Skeletal muscle tissue (tissue), 4 donors: Measurements from ENCODE around the gene OR1J4. TPM values are rescaled to one million over a fixed set of nuclear protein-coding genes. Genes with fewer than 3 reads are reported as not detected.

Source experiments
- H3K27ac ChIP-seq: one replicate; pipeline ENCODE4 v1.7.0; 2013; ENCODE audit warnings: mild to moderate bottlenecking, low read depth, low read length, inconsistent platforms
- H3K27me3 ChIP-seq, 3 donors: one replicate each; pipeline ENCODE4 v1.7.0; 2013; ENCODE audit warnings: low read length in 3 of 3; ENCODE audit not compliant: control insufficient read depth in 3 of 3, insufficient read depth in 3 of 3
- H3K36me3 ChIP-seq, 3 donors: one replicate each; pipeline ENCODE4 v1.7.0; 2013; ENCODE audit warnings: low read length in 3 of 3; ENCODE audit not compliant: control insufficient read depth in 3 of 3, insufficient read depth in 3 of 3
- H3K4me1 ChIP-seq, 3 donors: one replicate each; pipeline ENCODE4 v1.7.0; 2013; ENCODE audit warnings: low read length in 3 of 3, mild to moderate bottlenecking in 3 of 3; ENCODE audit not compliant: control insufficient read depth in 3 of 3, insufficient read depth in 3 of 3
- H3K4me3 ChIP-seq, 3 donors: one replicate each; pipeline ENCODE4 v1.7.0; 2013; ENCODE audit warnings: low read length in 3 of 3
- H3K9ac ChIP-seq, 3 donors: one replicate each; pipeline ENCODE4 v1.7.0; 2013; ENCODE audit warnings: low read length in 3 of 3, mild to moderate bottlenecking in 3 of 3, moderate library complexity in 2 of 3, low read depth in 1 of 3
- H3K9me3 ChIP-seq, 3 donors: one replicate each; pipeline ENCODE4 v1.7.0; 2013; ENCODE audit warnings: low read length in 3 of 3; ENCODE audit not compliant: control insufficient read depth in 3 of 3
- total RNA-seq: library from RNA; depleted of rRNA; stranded (reverse); fragments of >200 nt; gene quantifications from one replicate; pipeline ENCODE4 v1.2.3, GENCODE V29; 2014
- donor health status: Osteomylitis.

Gene OR1J4, protein sequence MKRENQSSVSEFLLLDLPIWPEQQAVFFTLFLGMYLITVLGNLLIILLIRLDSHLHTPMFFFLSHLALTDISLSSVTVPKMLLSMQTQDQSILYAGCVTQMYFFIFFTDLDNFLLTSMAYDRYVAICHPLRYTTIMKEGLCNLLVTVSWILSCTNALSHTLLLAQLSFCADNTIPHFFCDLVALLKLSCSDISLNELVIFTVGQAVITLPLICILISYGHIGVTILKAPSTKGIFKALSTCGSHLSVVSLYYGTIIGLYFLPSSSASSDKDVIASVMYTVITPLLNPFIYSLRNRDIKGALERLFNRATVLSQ
- not detected for total RNA-seq

DNA sequence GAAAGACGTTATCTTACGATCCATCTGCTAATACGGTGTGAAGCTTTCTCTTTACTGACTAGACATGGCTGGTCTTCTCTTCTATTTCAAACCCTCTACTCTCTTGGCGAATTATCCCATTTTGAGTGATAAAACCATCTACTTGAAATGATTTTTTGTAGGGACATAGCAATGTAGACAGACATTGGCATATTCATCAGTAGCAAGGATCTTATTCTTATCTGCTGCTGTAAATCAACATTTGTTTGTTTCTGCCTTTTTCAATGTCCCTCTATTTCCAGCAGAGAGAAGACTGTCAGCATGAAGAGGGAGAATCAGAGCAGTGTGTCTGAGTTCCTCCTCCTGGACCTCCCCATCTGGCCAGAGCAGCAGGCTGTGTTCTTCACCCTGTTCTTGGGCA, at the start of gene OR1J4:
TSS of gene OR1J4 (plus strand) at position 301 of the 400 bp plus-strand sequence. CDS start at position 301, 0 bp downstream.
- H3K4me1 ChIP-seq, result no peaks in the 10 kb centered on the region
- H3K4me3 ChIP-seq, result no peak within 1 kb of the TSS
- no peaks in the 10 kb centered on the region for H3K9me3 ChIP-seq
- H3K27ac ChIP-seq, result no peak within 1 kb of the TSS
- no peaks in the 10 kb centered on the region for H3K36me3 ChIP-seq
- H3K27me3 ChIP-seq, result peaks cover 0 to 3% (median 3%) of the 10 kb centered on the region in 3 donors
- no peak within 1 kb of the TSS for H3K9ac ChIP-seq

DNA sequence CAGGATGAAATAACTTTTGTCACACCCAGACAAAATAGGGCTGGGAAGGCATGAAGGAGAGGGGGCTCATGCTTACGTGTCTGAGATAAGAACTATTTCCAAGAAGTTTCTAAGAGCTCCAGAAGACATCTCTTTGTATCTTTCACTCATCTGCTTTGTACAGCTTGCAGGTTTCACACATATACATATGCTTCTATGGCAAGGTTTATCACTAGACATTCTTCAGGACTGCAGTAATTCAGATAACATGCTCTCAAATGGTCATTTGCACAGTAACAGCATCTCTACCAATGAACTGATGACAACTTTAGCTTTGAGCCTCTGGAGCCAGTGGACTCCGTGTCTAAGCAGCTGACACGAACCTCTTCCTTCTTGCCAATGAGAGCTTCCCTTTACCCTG, 44.4 kb upstream of the OR1J4 start:
- Histone ChIP-seq H3K9ac (no peak overlapping the region), H3K36me3 (no peaks in the 10 kb centered on the region), H3K9me3 (no peaks in the 10 kb centered on the region), H3K4me1 (no peaks in the 10 kb centered on the region), H3K27me3 (peaks cover 0 to 3% (median 2%) of the 10 kb centered on the region in 3 donors), H3K27ac (no peak overlapping the region), H3K4me3 (no peak overlapping the region)

DNA sequence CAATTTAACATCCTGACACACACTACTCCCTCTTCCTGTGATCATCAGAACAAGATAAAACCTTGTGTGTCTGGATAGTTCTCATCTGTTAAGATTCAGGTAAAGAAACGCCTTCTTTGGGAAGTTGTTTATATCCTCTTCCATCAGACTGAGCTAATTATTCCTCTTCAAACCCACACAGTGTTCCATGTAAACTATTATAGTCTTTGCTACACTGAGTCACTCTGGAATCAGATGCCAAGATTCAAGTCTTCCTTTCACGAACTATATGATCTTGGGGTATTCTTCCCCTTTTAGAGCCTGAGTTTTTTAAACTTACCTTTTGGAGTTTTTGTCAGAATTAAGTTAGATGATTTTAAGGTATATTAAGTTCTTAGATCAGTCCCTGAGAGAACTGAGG, 43.2 kb upstream of the OR1J4 start:
- no peaks in the 10 kb centered on the region for H3K36me3 ChIP-seq
- no peak overlapping the region for H3K27ac ChIP-seq
- H3K9ac ChIP-seq, result no peak overlapping the region
- no peaks in the 10 kb centered on the region for H3K9me3 ChIP-seq
- no peak overlapping the region for H3K4me3 ChIP-seq
- no peaks in the 10 kb centered on the region for H3K4me1 ChIP-seq
- H3K27me3 ChIP-seq, result peaks cover 0 to 3% (median 2%) of the 10 kb centered on the region in 3 donors

DNA sequence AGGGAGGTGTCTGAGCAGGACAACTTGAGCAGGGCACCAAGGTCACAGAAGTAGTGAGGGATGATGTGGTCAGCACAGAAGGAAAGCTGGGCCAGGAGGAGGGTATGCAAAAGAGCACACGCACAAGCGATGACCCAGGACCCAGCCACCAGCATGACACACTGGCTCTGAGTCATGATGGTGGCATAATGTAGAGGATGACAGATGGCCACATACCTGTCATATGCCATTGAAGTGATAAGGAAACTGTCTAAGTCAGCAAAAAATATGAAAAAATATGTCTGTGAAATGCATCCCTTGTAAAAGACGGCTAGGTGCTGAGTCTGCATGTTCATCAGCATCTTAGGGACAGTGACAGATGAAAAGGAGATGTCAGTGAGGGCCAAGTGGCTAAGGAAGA, 41.6 kb upstream of the OR1J4 start:
- Histone ChIP-seq H3K27me3 (peaks cover 0 to 3% (median 2%) of the 10 kb centered on the region in 3 donors), H3K9ac (no peak overlapping the region), H3K4me3 (no peak overlapping the region), H3K4me1 (no peaks in the 10 kb centered on the region), H3K36me3 (no peaks in the 10 kb centered on the region), H3K9me3 (no peaks in the 10 kb centered on the region), H3K27ac (no peak overlapping the region)

DNA sequence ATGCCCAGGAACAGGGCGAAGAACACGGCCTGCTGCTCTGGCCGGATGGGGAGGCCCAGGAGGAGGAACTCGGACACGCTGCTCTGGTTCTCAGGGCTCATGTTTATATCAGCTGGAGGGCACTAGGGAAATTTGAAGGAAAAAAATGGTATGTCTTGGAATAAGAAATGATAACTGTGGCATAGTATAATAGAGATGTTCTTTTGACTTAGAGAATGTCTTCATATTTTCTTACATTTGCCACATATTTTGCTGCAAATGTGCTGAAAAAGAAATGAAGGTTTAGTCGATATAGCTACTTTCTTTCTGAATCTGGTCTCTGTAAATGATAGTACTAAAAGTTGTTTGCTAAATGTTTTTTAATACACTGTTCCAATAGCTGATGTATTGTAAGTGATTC, 41.1 kb upstream of the OR1J4 start, which contains the start of gene OR1J1:
TSS of gene OR1J1 (minus strand) at position 101 of the 400 bp plus-strand sequence. CDS start at position 101, 0 bp downstream.
- no peak within 1 kb of the TSS for H3K27ac ChIP-seq
- no peaks in the 10 kb centered on the region for H3K4me1 ChIP-seq
- no peaks in the 10 kb centered on the region for H3K9me3 ChIP-seq
- H3K4me3 ChIP-seq, result no peak within 1 kb of the TSS
- H3K27me3 ChIP-seq, result peaks cover 0 to 3% (median 2%) of the 10 kb centered on the region in 3 donors
- H3K36me3 ChIP-seq, result no peaks in the 10 kb centered on the region
- H3K9ac ChIP-seq, result no peak within 1 kb of the TSS

- H3K36me3 ChIP-seq, result no peaks in the 10 kb centered on the region
- no peak overlapping the region for H3K9ac ChIP-seq
- no peak overlapping the region for H3K27ac ChIP-seq
- H3K27me3 ChIP-seq, result peaks cover 0 to 3% (median 2%) of the 10 kb centered on the region in 3 donors
- H3K9me3 ChIP-seq, result no peaks in the 10 kb centered on the region
- H3K4me1 ChIP-seq, result no peaks in the 10 kb centered on the region
- no peak overlapping the region for H3K4me3 ChIP-seq
Measured at GRCh38 chr9:122479062-122479461, 39.9 kb upstream of the OR1J4 start.

DNA sequence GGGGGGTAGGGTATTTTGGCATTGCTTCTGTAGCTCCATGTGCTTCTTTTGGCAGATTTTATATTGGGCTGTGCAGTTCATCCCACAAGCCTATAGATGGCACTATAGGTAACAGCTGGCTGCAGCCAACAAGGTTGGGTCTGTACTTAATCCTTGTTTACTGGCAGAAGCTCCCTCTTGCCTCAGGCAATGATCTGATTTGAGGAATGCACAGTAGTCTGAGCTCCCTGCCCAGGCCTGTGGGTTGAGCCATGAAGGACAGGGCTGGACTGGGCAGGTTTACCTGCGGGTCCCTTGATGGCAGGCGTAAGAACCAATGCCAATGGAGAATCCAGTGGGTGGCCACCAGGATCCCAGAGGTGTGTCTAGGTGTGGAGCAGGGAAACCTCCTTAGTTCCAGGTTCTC, 20.1 kb upstream of the OR1J4 start:
- H3K27ac ChIP-seq, result no peak overlapping the region
- no peaks in the 10 kb centered on the region for H3K4me1 ChIP-seq
- peaks cover 0 to 3% (median 0%) of the 10 kb centered on the region in 3 donors for H3K27me3 ChIP-seq
- H3K36me3 ChIP-seq, result no peaks in the 10 kb centered on the region
- H3K9ac ChIP-seq, result no peak overlapping the region
- peaks cover 0 to 3% (median 0%) of the 10 kb centered on the region in 3 donors for H3K9me3 ChIP-seq
- H3K4me3 ChIP-seq, result no peak overlapping the region

- H3K9me3 ChIP-seq, result no peaks in the 10 kb centered on the region
- H3K36me3 ChIP-seq, result no peaks in the 10 kb centered on the region
- no peaks in the 10 kb centered on the region for H3K4me1 ChIP-seq
- no peak overlapping the region for H3K27ac ChIP-seq
- H3K9ac ChIP-seq, result no peak overlapping the region
- no peak overlapping the region for H3K4me3 ChIP-seq
- H3K27me3 ChIP-seq, result no peaks in the 10 kb centered on the region
Measured at GRCh38 chr9:122506964-122507363, 12.0 kb upstream of the OR1J4 start.

- H3K4me1 ChIP-seq, result no peaks in the 10 kb centered on the region
- no peaks in the 10 kb centered on the region for H3K27me3 ChIP-seq
- H3K4me3 ChIP-seq, result no peak within 1 kb of the TSS
- H3K9me3 ChIP-seq, result no peaks in the 10 kb centered on the region
- H3K9ac ChIP-seq, result no peak within 1 kb of the TSS
- no peaks in the 10 kb centered on the region for H3K36me3 ChIP-seq
- no peak within 1 kb of the TSS for H3K27ac ChIP-seq
Measured at GRCh38 chr9:122510502-122510901, 8.4 kb upstream of the OR1J4 start, which contains the start of gene OR1J2. TSS of gene OR1J2 (plus strand) at chr9:122510802. CDS start at chr9:122510802, 0 bp downstream.

DNA sequence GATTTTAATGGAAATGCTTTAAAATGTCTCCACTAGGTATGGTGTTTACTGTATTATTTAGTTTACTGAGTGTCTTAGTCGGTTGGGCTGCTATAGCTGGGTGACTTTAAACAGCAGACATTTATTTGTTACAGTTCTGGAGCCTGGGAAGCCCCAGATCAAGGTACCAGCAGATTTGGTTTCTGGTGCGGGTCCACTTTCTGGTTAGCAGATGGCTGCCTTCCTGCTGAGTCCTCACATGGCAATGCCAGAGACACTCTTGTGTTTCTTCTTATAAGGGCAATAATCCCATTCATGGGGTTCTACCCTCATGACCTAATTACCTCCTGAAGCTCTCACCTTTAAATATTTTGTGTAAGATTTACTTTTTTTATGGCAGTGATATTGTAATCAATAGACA, 715 bp upstream of the OR1J4 start:
- Histone ChIP-seq H3K27ac (no peak overlapping the region), H3K9me3 (no peaks in the 10 kb centered on the region), H3K27me3 (peaks cover 0 to 3% (median 3%) of the 10 kb centered on the region in 3 donors), H3K9ac (no peak overlapping the region), H3K4me3 (no peak overlapping the region), H3K4me1 (no peaks in the 10 kb centered on the region), H3K36me3 (no peaks in the 10 kb centered on the region)
